ENCODE data around the gene EEPD1. TPM values are rescaled to one million over a fixed set of nuclear protein-coding genes. Genes with fewer than 3 reads are reported as not detected.

Gene EEPD1
- total RNA-seq, 2 experiments from 2014 or later, result 1.3 TPM

GRCh38 chr7:36201122-36201723 is 48.2 kb downstream of the EEPD1 start:
- Mint-ChIP-seq H3K4me3 (no peak overlapping the region), H3K36me3 (ENCODE audit: low read depth) (no peaks in the 10 kb centered on the region), H3K9me3 (ENCODE audit: low read depth) (no peaks in the 10 kb centered on the region), H3K27ac (no peak overlapping the region), H3K4me1 (peaks cover 33% of the 10 kb centered on the region), H3K27me3 (no peaks in the 10 kb centered on the region)
- ATAC-seq (no peak), DNase-seq (no peak)
- ChIA-PET POLR2A (no interaction called here), CTCF (interaction anchor here (1.2 kb wide), 1 partner anchor 99 kb away, joined by 3 read pairs; no protein-coding TSS in a partner anchor)
- intact Hi-C loops (cut with DNase I, micrococcal nuclease), result no loop called here

- peak; percentile 14 for DNase-seq
- ChIA-PET CTCF (interaction anchor here (0.7 to 1.2 kb wide), 3 partner anchors 98 to 225 kb away, joined by 3 to 4 read pairs (median 3); no protein-coding TSS in a partner anchor), POLR2A (no interaction called here)
- no peak overlapping the region for H3K4me3 Mint-ChIP-seq
- intact Hi-C loops (cut with DNase I, micrococcal nuclease), result no loop called here
- peak; percentile 63 for ATAC-seq
- H3K4me1 Mint-ChIP-seq, result peaks cover 38% of the 10 kb centered on the region
- no peaks in the 10 kb centered on the region for H3K27me3 Mint-ChIP-seq
- no peaks in the 10 kb centered on the region for H3K36me3 Mint-ChIP-seq (ENCODE audit: low read depth)
- no peaks in the 10 kb centered on the region for H3K9me3 Mint-ChIP-seq (ENCODE audit: low read depth)
- H3K27ac Mint-ChIP-seq, result no peak overlapping the region
Observed at GRCh38 chr7:36202398-36202797, 49.3 kb downstream of the EEPD1 start.

- Mint-ChIP-seq H3K4me1 (peaks cover 44% of the 10 kb centered on the region), H3K27ac (no peak overlapping the region), H3K9me3 (ENCODE audit: low read depth) (no peaks in the 10 kb centered on the region), H3K4me3 (no peak overlapping the region), H3K36me3 (ENCODE audit: low read depth) (no peaks in the 10 kb centered on the region), H3K27me3 (no peaks in the 10 kb centered on the region)
- intact Hi-C loops (cut with DNase I, micrococcal nuclease), result no loop called here
- ChIA-PET CTCF (interaction anchor here (0.6 to 1.0 kb wide), 2 partner anchors 12 to 53 kb away, joined by 3 read pairs; no protein-coding TSS in a partner anchor), POLR2A (no interaction called here)
- ATAC-seq (no peak), DNase-seq (no peak)
Observed at GRCh38 chr7:36203071-36203790, 50.2 kb downstream of the EEPD1 start.

- ChIA-PET POLR2A (no interaction called here), CTCF (interaction anchor here (0.5 to 1.0 kb wide), 2 partner anchors 52 to 147 kb away, joined by 3 read pairs; no protein-coding TSS in a partner anchor)
- ATAC-seq, result no peak
- Mint-ChIP-seq H3K4me1 (peaks cover 47% of the 10 kb centered on the region), H3K27ac (no peak overlapping the region), H3K9me3 (ENCODE audit: low read depth) (no peaks in the 10 kb centered on the region), H3K4me3 (no peak overlapping the region), H3K27me3 (no peaks in the 10 kb centered on the region), H3K36me3 (ENCODE audit: low read depth) (no peaks in the 10 kb centered on the region)
- intact Hi-C loops (cut with DNase I, micrococcal nuclease), result no loop called here
- DNase-seq, result no peak
Observed at GRCh38 chr7:36204044-36204663, 51.1 kb downstream of the EEPD1 start.

- Mint-ChIP-seq H3K36me3 (ENCODE audit: low read depth) (no peaks in the 10 kb centered on the region), H3K9me3 (ENCODE audit: low read depth) (no peaks in the 10 kb centered on the region), H3K27ac (no peak overlapping the region), H3K4me3 (no peak overlapping the region), H3K27me3 (no peaks in the 10 kb centered on the region), H3K4me1 (peaks cover 54% of the 10 kb centered on the region)
- ChIA-PET POLR2A (no interaction called here), CTCF (no interaction called here)
- ATAC-seq, result no peak
- intact Hi-C loops (cut with DNase I, micrococcal nuclease), result no loop called here
- DNase-seq, result no peak
Observed at GRCh38 chr7:36204929-36205635, 52.0 kb downstream of the EEPD1 start.

GRCh38 chr7:36205803-36206202 is 52.7 kb downstream of the EEPD1 start:
- H3K36me3 Mint-ChIP-seq (ENCODE audit: low read depth), result no peaks in the 10 kb centered on the region
- intact Hi-C loops (cut with DNase I, micrococcal nuclease), result no loop called here

GRCh38 chr7:36207451-36208291 is 54.6 kb downstream of the EEPD1 start:
- ChIA-PET CTCF (no interaction called here), POLR2A (no interaction called here)
- peaks cover 47% of the 10 kb centered on the region for H3K4me1 Mint-ChIP-seq
- no peaks in the 10 kb centered on the region for H3K9me3 Mint-ChIP-seq (ENCODE audit: low read depth)
- ATAC-seq (peak; percentile 54), DNase-seq (peak; percentile 37)
- H3K27me3 Mint-ChIP-seq, result no peaks in the 10 kb centered on the region
- H3K4me3 Mint-ChIP-seq, result no peak overlapping the region
- no peaks in the 10 kb centered on the region for H3K36me3 Mint-ChIP-seq (ENCODE audit: low read depth)
- intact Hi-C loops (cut with DNase I, micrococcal nuclease), result no loop called here
- peak overlapping the region; percentile 34 for H3K27ac Mint-ChIP-seq

More at GRCh38 chr7:36205803-36206202, 52.7 kb downstream of the EEPD1 start:
- no peaks in the 10 kb centered on the region for H3K27me3 Mint-ChIP-seq
- CTCF ChIA-PET, result no interaction called here
- H3K9me3 Mint-ChIP-seq (ENCODE audit: low read depth), result no peaks in the 10 kb centered on the region
- H3K4me3 Mint-ChIP-seq, result no peak overlapping the region
- DNase-seq (no peak), ATAC-seq (no peak)
- peaks cover 56% of the 10 kb centered on the region for H3K4me1 Mint-ChIP-seq
- H3K27ac Mint-ChIP-seq, result no peak overlapping the region
- POLR2A ChIA-PET, result no interaction called here

GRCh38 chr7:36208426-36208825 is 55.4 kb downstream of the EEPD1 start:
- no peak for DNase-seq
- peak; percentile 12 for ATAC-seq
- H3K4me1 Mint-ChIP-seq, result peaks cover 39% of the 10 kb centered on the region
- intact Hi-C loops (cut with DNase I, micrococcal nuclease), result no loop called here
- no peaks in the 10 kb centered on the region for H3K36me3 Mint-ChIP-seq (ENCODE audit: low read depth)
- H3K27ac Mint-ChIP-seq, result no peak overlapping the region
- ChIA-PET POLR2A (no interaction called here), CTCF (interaction anchor here (1.6 kb wide), 1 partner anchor 9 kb away, joined by 6 read pairs; no protein-coding TSS in a partner anchor)
- no peak overlapping the region for H3K4me3 Mint-ChIP-seq
- no peaks in the 10 kb centered on the region for H3K9me3 Mint-ChIP-seq (ENCODE audit: low read depth)
- no peaks in the 10 kb centered on the region for H3K27me3 Mint-ChIP-seq

- Mint-ChIP-seq H3K36me3 (ENCODE audit: low read depth) (no peaks in the 10 kb centered on the region), H3K4me3 (no peak overlapping the region), H3K27ac (no peak overlapping the region), H3K9me3 (ENCODE audit: low read depth) (no peaks in the 10 kb centered on the region), H3K27me3 (no peaks in the 10 kb centered on the region), H3K4me1 (peaks cover 33% of the 10 kb centered on the region)
- POLR2A ChIA-PET, result no interaction called here
- ATAC-seq, result peak; percentile 69
- CTCF ChIA-PET, result interaction anchor here (0.7 to 1.6 kb wide), 2 partner anchors 10 to 11 kb away, joined by 3 to 6 read pairs; no protein-coding TSS in a partner anchor
- DNase-seq, result no peak
- intact Hi-C loops (cut with DNase I, micrococcal nuclease), result no loop called here
Observed at GRCh38 chr7:36208997-36209813, 56.2 kb downstream of the EEPD1 start.

GRCh38 chr7:36209814-36210183 is 56.7 kb downstream of the EEPD1 start:
- ATAC-seq, result no peak
- Mint-ChIP-seq H3K27ac (no peak overlapping the region), H3K9me3 (ENCODE audit: low read depth) (no peaks in the 10 kb centered on the region), H3K36me3 (ENCODE audit: low read depth) (no peaks in the 10 kb centered on the region), H3K4me3 (no peak overlapping the region), H3K27me3 (no peaks in the 10 kb centered on the region), H3K4me1 (peaks cover 33% of the 10 kb centered on the region)
- no peak for DNase-seq
- intact Hi-C loops (cut with DNase I, micrococcal nuclease), result no loop called here
- ChIA-PET CTCF (interaction anchor here (0.7 to 1.6 kb wide), 3 partner anchors 10 to 11 kb away, joined by 3 to 6 read pairs (median 5); no protein-coding TSS in a partner anchor), POLR2A (no interaction called here)
